ENCODE data around the gene WDR31. TPM values are rescaled to one million over a fixed set of nuclear protein-coding genes. Genes with fewer than 3 reads are reported as not detected.

Gene WDR31
- polyA plus RNA-seq, 1 donor = 2.8 TPM

DNA sequence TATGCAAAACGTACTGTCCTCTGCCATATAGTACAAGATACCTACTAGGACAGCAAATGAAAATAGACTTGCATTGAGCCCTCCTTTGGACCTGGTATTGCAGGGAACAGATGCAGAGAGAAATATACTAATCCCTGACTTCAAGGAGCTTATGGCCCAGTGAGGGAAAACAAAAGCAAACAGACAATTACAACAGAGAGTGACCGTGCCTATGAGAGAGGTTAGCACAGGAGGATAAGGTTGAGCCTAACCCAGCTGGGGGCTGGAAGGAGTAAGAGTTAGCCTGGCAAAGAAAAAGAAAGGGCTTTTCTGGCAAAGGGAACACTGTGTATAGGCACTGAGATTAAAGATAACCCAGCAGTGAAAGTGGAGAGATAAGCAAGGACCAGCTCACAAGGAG is 70.2 kb downstream of the WDR31 start:
- H3K27me3 ChIP-seq (ENCODE audit: control insufficient read depth, insufficient read depth, low read length) = no peaks in the 10 kb centered on the region
- no peak overlapping the region for H3K4me3 ChIP-seq (ENCODE audit: low read length)
- H3K27ac ChIP-seq (ENCODE audit: low read length) = peak overlapping the region; percentile 28
- WGBS (ENCODE audit: insufficient coverage, low lambda C conversion rate) = no CpG with 5 or more reads among the region's 2 CpGs
- peaks cover 22% of the 10 kb centered on the region for H3K4me1 ChIP-seq (ENCODE audit: control insufficient read depth, insufficient read depth, low read length)
- H3K36me3 ChIP-seq (ENCODE audit: control insufficient read depth, insufficient read depth, low read length) = peaks cover 42% of the 10 kb centered on the region
- no peak for DNase-seq
- no peaks in the 10 kb centered on the region for H3K9me3 ChIP-seq (ENCODE audit: control insufficient read depth, low read depth, low read length)

DNA sequence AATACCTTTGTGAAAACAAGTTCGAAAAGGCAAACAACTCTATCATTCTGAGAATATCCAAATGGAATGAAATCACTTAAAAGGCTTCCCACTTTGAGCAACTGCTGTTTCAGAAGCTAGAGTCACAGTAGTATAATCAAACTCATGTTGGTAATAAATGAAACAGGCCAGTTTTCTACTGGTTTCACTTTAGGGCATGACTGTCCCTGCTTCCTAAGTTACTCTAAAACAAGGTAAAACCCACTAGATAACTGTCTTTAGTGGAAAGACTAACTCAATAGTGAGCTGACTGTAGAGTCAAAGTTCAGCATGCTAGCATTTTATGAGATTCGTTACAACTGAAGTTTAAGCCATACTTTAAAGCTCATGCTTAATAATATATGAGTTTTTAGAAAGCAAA is 70.7 kb downstream of the WDR31 start:
- DNase-seq = peak; percentile 26 to 51
- WGBS (ENCODE audit: insufficient coverage, low lambda C conversion rate) = 70% methylated on average over 2 of the region's 2 CpGs
- Histone ChIP-seq H3K36me3 (ENCODE audit: control insufficient read depth, insufficient read depth, low read length) (peaks cover 42% of the 10 kb centered on the region), H3K4me3 (ENCODE audit: low read length) (no peak overlapping the region), H3K9me3 (ENCODE audit: control insufficient read depth, low read depth, low read length) (no peaks in the 10 kb centered on the region), H3K27me3 (ENCODE audit: control insufficient read depth, insufficient read depth, low read length) (no peaks in the 10 kb centered on the region), H3K27ac (ENCODE audit: low read length) (peak overlapping the region; percentile 37), H3K4me1 (ENCODE audit: control insufficient read depth, insufficient read depth, low read length) (peaks cover 22% of the 10 kb centered on the region)

DNA sequence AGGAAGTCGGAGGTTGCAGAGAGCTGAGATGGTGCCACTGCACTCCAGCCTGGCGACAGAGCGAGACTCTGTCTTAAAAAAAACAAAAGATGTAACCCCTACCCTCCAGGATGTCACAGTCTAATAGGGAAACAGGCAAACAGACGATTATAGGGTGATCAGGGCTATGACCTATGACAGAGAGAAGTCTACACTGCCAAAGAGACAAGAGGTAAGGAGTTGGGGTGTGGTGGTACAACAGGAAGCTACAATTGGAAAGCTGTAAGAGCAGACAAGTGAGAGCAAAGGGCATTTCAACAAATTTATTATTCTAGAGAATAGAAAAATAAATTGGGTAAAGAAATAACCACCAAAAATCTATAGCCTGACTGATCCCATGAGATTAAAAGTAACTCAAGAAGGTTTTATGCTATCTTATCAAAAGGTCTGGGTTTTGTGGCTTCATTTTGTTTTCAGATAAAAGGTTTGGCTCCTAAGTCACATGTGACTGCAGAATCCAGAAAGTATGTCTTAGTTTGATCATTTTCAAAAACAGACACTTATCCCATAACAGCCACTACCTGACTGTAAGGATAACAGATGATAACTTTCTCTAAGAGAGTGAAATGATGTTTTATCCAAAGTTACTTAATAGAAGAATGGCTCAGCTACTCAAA is 72.0 kb downstream of the WDR31 start:
- H3K27ac ChIP-seq (ENCODE audit: low read length) = no peak overlapping the region
- peaks cover 42% of the 10 kb centered on the region for H3K36me3 ChIP-seq (ENCODE audit: control insufficient read depth, insufficient read depth, low read length)
- H3K9me3 ChIP-seq (ENCODE audit: control insufficient read depth, low read depth, low read length) = no peaks in the 10 kb centered on the region
- H3K27me3 ChIP-seq (ENCODE audit: control insufficient read depth, insufficient read depth, low read length) = no peaks in the 10 kb centered on the region
- peaks cover 17% of the 10 kb centered on the region for H3K4me1 ChIP-seq (ENCODE audit: control insufficient read depth, insufficient read depth, low read length)
- no peak overlapping the region for H3K4me3 ChIP-seq (ENCODE audit: low read length)
- 94% methylated on average over 3 of the region's 4 CpGs for WGBS (ENCODE audit: insufficient coverage, low lambda C conversion rate)
- no peak for DNase-seq

DNA sequence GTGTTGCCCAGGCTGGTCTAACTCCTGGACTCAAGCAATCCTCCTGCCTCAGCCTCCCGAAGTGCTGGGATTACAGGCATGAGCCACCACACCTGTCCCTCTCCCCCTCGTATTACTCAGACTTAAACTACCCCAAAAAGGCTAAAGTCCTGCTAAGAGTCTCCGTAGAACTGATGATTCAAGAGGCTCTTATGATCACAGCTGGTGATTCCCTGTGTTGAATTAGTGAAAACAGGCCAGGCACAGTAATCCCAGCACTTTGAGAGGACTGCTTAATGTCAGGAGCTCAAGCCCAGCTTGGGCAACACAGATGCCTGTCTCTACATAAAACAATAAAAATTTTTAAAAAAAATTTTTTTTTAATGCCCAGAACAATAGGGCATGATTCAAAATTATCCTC is 73.9 kb downstream of the WDR31 start:
- H3K27me3 ChIP-seq (ENCODE audit: control insufficient read depth, insufficient read depth, low read length) = no peaks in the 10 kb centered on the region
- no peak for DNase-seq
- no peaks in the 10 kb centered on the region for H3K9me3 ChIP-seq (ENCODE audit: control insufficient read depth, low read depth, low read length)
- peaks cover 22% of the 10 kb centered on the region for H3K4me1 ChIP-seq (ENCODE audit: control insufficient read depth, insufficient read depth, low read length)
- WGBS (ENCODE audit: insufficient coverage, low lambda C conversion rate) = no CpG with 5 or more reads among the region's 3 CpGs
- H3K36me3 ChIP-seq (ENCODE audit: control insufficient read depth, insufficient read depth, low read length) = peaks cover 30% of the 10 kb centered on the region
- no peak overlapping the region for H3K4me3 ChIP-seq (ENCODE audit: low read length)
- H3K27ac ChIP-seq (ENCODE audit: low read length) = no peak overlapping the region

Other genes starting within 250 kb of the WDR31 start
- 11.4 TPM for gene SLC31A2, start 189.3 kb downstream of the WDR31 start, polyA plus RNA-seq
- gene FKBP15, start 119.0 kb downstream of the WDR31 start, polyA plus RNA-seq = 23.1 TPM
- gene SLC31A1, start 118.7 kb downstream of the WDR31 start, polyA plus RNA-seq = 32.2 TPM
- 39.7 TPM for gene CDC26, start 64.7 kb downstream of the WDR31 start, polyA plus RNA-seq
- gene PRPF4, start 64.6 kb downstream of the WDR31 start, polyA plus RNA-seq = 22.8 TPM
- 0.91 TPM for gene RNF183, start 36.9 kb downstream of the WDR31 start, polyA plus RNA-seq
- 9.5 TPM for gene BSPRY, start 9.3 kb upstream of the WDR31 start, polyA plus RNA-seq
- gene HDHD3, start 36.7 kb upstream of the WDR31 start, polyA plus RNA-seq = 155 TPM
- 48.8 TPM for gene ALAD, start 61.0 kb upstream of the WDR31 start, polyA plus RNA-seq
- 48.0 TPM for gene POLE3, start 70.4 kb upstream of the WDR31 start, polyA plus RNA-seq
- 0.84 TPM for gene C9orf43, start 70.5 kb upstream of the WDR31 start, polyA plus RNA-seq
- gene RGS3, start 123.5 kb upstream of the WDR31 start, polyA plus RNA-seq = 33.0 TPM

Data from large intestine (tissue), 3 donors.